ENCODE results near the gene RGS21.

Gene RGS21

DNA sequence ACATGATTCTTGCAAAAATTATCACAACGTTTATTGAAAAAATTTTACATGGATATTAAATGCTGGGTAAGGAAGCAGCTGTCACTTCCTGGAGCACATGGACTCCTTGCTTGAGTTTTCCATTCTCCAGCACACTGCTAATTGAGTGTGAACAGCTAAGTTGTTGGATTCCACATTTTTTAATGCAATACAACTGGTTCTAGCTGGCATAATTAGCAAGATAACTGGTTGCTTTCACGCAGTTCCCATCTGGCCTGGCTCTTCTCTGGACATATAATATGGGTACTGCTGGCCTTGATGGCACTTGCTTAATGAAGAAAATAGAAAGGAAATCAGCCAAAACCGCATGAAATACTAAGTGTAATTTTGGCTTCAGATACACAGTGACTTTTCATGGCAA is 26.6 kb downstream of the RGS21 start:
- no peaks in the 10 kb centered on the region for H3K27me3 ChIP-seq (ENCODE audit: control insufficient read depth in 3 of 3, insufficient read depth in 3 of 3, low read depth in 1 of 3, low read length in 3 of 3)
- no peak overlapping the region for H3K14ac ChIP-seq (ENCODE audit: low read length)
- no peaks in the 10 kb centered on the region for H3K36me3 ChIP-seq (replicated peaks in 1 of 2; ENCODE audit: control insufficient read depth in 2 of 2, insufficient read depth in 2 of 2, low read length in 2 of 2)
- H3K4me1 ChIP-seq (ENCODE audit: control insufficient read depth in 2 of 2, insufficient read depth in 1 of 2, low read depth in 1 of 2, low read length in 2 of 2): no peaks in the 10 kb centered on the region
- H2BK12ac ChIP-seq (ENCODE audit: low read length): no peak overlapping the region
- no peaks in the 10 kb centered on the region for H3K79me1 ChIP-seq (ENCODE audit: low read depth, low read length)
- no peak overlapping the region for H2BK120ac ChIP-seq (ENCODE audit: low read depth, low read length)
- no peak overlapping the region for H2BK15ac ChIP-seq (ENCODE audit: low read length)
- no peak overlapping the region for H3K23ac ChIP-seq (ENCODE audit: low read depth, low read length, poor library complexity)
- no peak for DNase-seq (ENCODE audit: low spot score)
- no CpG with 5 or more reads among the region's 3 CpGs for WGBS, 2 donors (ENCODE audit: extremely low coverage in 2 of 2, insufficient read length in 2 of 2, insufficient replicate concordance in 1 of 2)
- no peaks in the 10 kb centered on the region for H3K9me3 ChIP-seq (replicated peaks in 1 of 2; ENCODE audit: control insufficient read depth in 2 of 2, insufficient read depth in 1 of 2, low read depth in 1 of 2, low read length in 2 of 2)
- no peak overlapping the region for H2AK5ac ChIP-seq (ENCODE audit: low read depth, low read length)
- no peak overlapping the region for H4K91ac ChIP-seq (ENCODE audit: low read depth, low read length, poor library complexity)
- no peak overlapping the region for H3K4ac ChIP-seq (ENCODE audit: low read length)
- H3K9ac ChIP-seq (ENCODE audit: low read depth, low read length, poor library complexity): no peak overlapping the region
- no peak overlapping the region for H2BK5ac ChIP-seq (ENCODE audit: low read length)
- H3K18ac ChIP-seq (ENCODE audit: low read length): no peak overlapping the region
- H2AFZ ChIP-seq (ENCODE audit: low read length): no peak overlapping the region
- H4K8ac ChIP-seq (ENCODE audit: low read depth, low read length): no peak overlapping the region
- H3K27ac ChIP-seq (replicated peaks; ENCODE audit: low read length): no peak overlapping the region
- H3K4me3 ChIP-seq (ENCODE audit: low read length in 2 of 2): no peak overlapping the region
- no peak overlapping the region for H3K4me2 ChIP-seq (ENCODE audit: insufficient read depth, low read length, poor library complexity, severe bottlenecking)

DNA sequence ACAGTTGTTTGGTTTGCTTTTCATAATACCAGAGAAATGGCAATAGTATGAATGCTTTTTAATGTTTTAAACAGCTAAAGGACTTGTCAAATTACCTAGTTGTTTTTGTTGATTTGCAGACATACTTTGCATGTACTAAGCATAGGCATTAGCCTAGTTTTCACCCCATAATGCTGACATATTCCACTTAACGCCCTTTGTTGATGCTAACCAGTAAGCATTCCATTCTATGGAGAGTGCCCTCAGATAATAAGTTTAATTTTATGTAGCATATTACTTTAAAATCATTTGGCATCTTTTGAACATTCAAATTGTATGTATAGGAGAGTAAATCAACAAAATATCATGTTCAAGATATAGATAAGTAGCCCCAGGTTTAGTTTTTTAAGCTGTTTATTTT is 32.5 kb downstream of the RGS21 start:
- no peaks in the 10 kb centered on the region for H3K4me1 ChIP-seq (ENCODE audit: control insufficient read depth in 2 of 2, insufficient read depth in 1 of 2, low read depth in 1 of 2, low read length in 2 of 2)
- no peak overlapping the region for H3K14ac ChIP-seq (ENCODE audit: low read length)
- no peaks in the 10 kb centered on the region for H3K36me3 ChIP-seq (replicated peaks in 1 of 2; ENCODE audit: control insufficient read depth in 2 of 2, insufficient read depth in 2 of 2, low read length in 2 of 2)
- H2AK5ac ChIP-seq (ENCODE audit: low read depth, low read length): no peak overlapping the region
- no peak overlapping the region for H3K23ac ChIP-seq (ENCODE audit: low read depth, low read length, poor library complexity)
- H4K8ac ChIP-seq (ENCODE audit: low read depth, low read length): no peak overlapping the region
- H2BK15ac ChIP-seq (ENCODE audit: low read length): no peak overlapping the region
- WGBS, 2 donors (ENCODE audit: extremely low coverage in 2 of 2, insufficient read length in 2 of 2, insufficient replicate concordance in 1 of 2): no CpG with 5 or more reads among the region's 1 CpG
- no peak overlapping the region for H3K18ac ChIP-seq (ENCODE audit: low read length)
- DNase-seq (ENCODE audit: low spot score): no peak
- H3K27ac ChIP-seq (replicated peaks; ENCODE audit: low read length): no peak overlapping the region
- no peak overlapping the region for H3K4ac ChIP-seq (ENCODE audit: low read length)
- H4K91ac ChIP-seq (ENCODE audit: low read depth, low read length, poor library complexity): no peak overlapping the region
- no peaks in the 10 kb centered on the region for H3K9me3 ChIP-seq (replicated peaks in 1 of 2; ENCODE audit: control insufficient read depth in 2 of 2, insufficient read depth in 1 of 2, low read depth in 1 of 2, low read length in 2 of 2)
- no peak overlapping the region for H2AFZ ChIP-seq (ENCODE audit: low read length)
- H2BK5ac ChIP-seq (ENCODE audit: low read length): no peak overlapping the region
- H3K9ac ChIP-seq (ENCODE audit: low read depth, low read length, poor library complexity): no peak overlapping the region
- H3K4me3 ChIP-seq (ENCODE audit: low read length in 2 of 2): no peak overlapping the region
- H3K4me2 ChIP-seq (ENCODE audit: insufficient read depth, low read length, poor library complexity, severe bottlenecking): no peak overlapping the region
- H2BK120ac ChIP-seq (ENCODE audit: low read depth, low read length): no peak overlapping the region
- no peak overlapping the region for H2BK12ac ChIP-seq (ENCODE audit: low read length)
- H3K27me3 ChIP-seq (ENCODE audit: control insufficient read depth in 3 of 3, insufficient read depth in 3 of 3, low read depth in 1 of 3, low read length in 3 of 3): no peaks in the 10 kb centered on the region
- H3K79me1 ChIP-seq (ENCODE audit: low read depth, low read length): no peaks in the 10 kb centered on the region

DNA sequence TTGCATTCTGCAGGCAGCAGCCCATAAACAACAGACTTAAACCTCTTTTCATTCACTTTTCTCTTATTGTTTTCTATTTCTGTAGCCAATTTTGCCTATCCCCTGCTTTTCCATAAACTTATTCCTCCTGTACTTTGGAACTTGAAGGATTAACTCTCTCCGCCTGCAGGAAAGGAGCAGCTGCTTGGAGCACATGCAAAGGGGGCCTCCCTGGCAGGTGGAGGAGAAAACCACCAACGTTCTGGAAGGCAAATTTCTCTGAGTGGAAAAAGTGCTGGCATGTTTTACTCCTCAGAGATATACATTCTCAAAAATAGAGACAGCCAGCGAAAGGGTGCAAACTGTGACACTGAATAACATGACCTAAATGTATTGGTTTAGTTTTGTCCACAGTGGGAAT is 33.6 kb downstream of the RGS21 start:
- H4K91ac ChIP-seq (ENCODE audit: low read depth, low read length, poor library complexity): no peak overlapping the region
- no peak overlapping the region for H3K9ac ChIP-seq (ENCODE audit: low read depth, low read length, poor library complexity)
- H3K27ac ChIP-seq (replicated peaks; ENCODE audit: low read length): no peak overlapping the region
- H2BK12ac ChIP-seq (ENCODE audit: low read length): no peak overlapping the region
- no peaks in the 10 kb centered on the region for H3K36me3 ChIP-seq (replicated peaks in 1 of 2; ENCODE audit: control insufficient read depth in 2 of 2, insufficient read depth in 2 of 2, low read length in 2 of 2)
- H4K8ac ChIP-seq (ENCODE audit: low read depth, low read length): no peak overlapping the region
- H2AFZ ChIP-seq (ENCODE audit: low read length): peak overlapping the region; percentile 38
- H3K4me2 ChIP-seq (ENCODE audit: insufficient read depth, low read length, poor library complexity, severe bottlenecking): no peak overlapping the region
- H3K14ac ChIP-seq (ENCODE audit: low read length): no peak overlapping the region
- no peak overlapping the region for H2BK15ac ChIP-seq (ENCODE audit: low read length)
- no peak overlapping the region for H2BK120ac ChIP-seq (ENCODE audit: low read depth, low read length)
- H3K4ac ChIP-seq (ENCODE audit: low read length): no peak overlapping the region
- no peak overlapping the region for H2BK5ac ChIP-seq (ENCODE audit: low read length)
- WGBS, 2 donors (ENCODE audit: extremely low coverage in 2 of 2, insufficient read length in 2 of 2, insufficient replicate concordance in 1 of 2): no CpG with 5 or more reads among the region's 3 CpGs
- H3K18ac ChIP-seq (ENCODE audit: low read length): no peak overlapping the region
- H3K27me3 ChIP-seq (ENCODE audit: control insufficient read depth in 3 of 3, insufficient read depth in 3 of 3, low read depth in 1 of 3, low read length in 3 of 3): no peaks in the 10 kb centered on the region
- H3K4me3 ChIP-seq (ENCODE audit: low read length in 2 of 2): no peak overlapping the region
- no peaks in the 10 kb centered on the region for H3K4me1 ChIP-seq (ENCODE audit: control insufficient read depth in 2 of 2, insufficient read depth in 1 of 2, low read depth in 1 of 2, low read length in 2 of 2)
- no peaks in the 10 kb centered on the region for H3K9me3 ChIP-seq (replicated peaks in 1 of 2; ENCODE audit: control insufficient read depth in 2 of 2, insufficient read depth in 1 of 2, low read depth in 1 of 2, low read length in 2 of 2)
- no peak overlapping the region for H3K23ac ChIP-seq (ENCODE audit: low read depth, low read length, poor library complexity)
- H2AK5ac ChIP-seq (ENCODE audit: low read depth, low read length): no peak overlapping the region
- DNase-seq (ENCODE audit: low spot score): no peak
- no peaks in the 10 kb centered on the region for H3K79me1 ChIP-seq (ENCODE audit: low read depth, low read length)

DNA sequence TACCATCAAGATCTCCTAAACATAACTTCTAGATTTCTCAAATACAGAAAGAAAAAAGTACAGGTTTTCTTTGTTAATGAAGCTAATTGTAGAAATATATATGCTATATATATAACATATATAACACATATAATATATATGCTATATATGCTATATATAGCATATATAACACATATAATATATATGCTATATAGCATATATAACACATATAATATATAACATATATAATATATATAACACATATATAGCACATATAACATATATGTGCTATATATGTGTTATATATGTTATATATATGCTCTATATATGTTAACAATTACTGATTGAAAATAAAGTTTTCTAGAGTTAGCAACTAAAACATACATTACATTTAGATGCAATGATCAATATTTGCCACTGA is 34.8 kb downstream of the RGS21 start:
- Histone ChIP-seq H3K4me3 (ENCODE audit: low read length in 2 of 2) (no peak overlapping the region), H2BK12ac (ENCODE audit: low read length) (no peak overlapping the region), H4K91ac (ENCODE audit: low read depth, low read length, poor library complexity) (no peak overlapping the region), H3K14ac (ENCODE audit: low read length) (no peak overlapping the region), H3K23ac (ENCODE audit: low read depth, low read length, poor library complexity) (no peak overlapping the region), H2BK15ac (ENCODE audit: low read length) (no peak overlapping the region), H3K9ac (ENCODE audit: low read depth, low read length, poor library complexity) (no peak overlapping the region), H2AK5ac (ENCODE audit: low read depth, low read length) (no peak overlapping the region), H3K4me1 (ENCODE audit: control insufficient read depth in 2 of 2, insufficient read depth in 1 of 2, low read depth in 1 of 2, low read length in 2 of 2) (no peaks in the 10 kb centered on the region), H3K79me1 (ENCODE audit: low read depth, low read length) (no peaks in the 10 kb centered on the region), H3K36me3 (replicated peaks in 1 of 2; ENCODE audit: control insufficient read depth in 2 of 2, insufficient read depth in 2 of 2, low read length in 2 of 2) (no peaks in the 10 kb centered on the region), H2BK5ac (ENCODE audit: low read length) (no peak overlapping the region), H2BK120ac (ENCODE audit: low read depth, low read length) (no peak overlapping the region), H3K4ac (ENCODE audit: low read length) (no peak overlapping the region), H3K9me3 (replicated peaks in 1 of 2; ENCODE audit: control insufficient read depth in 2 of 2, insufficient read depth in 1 of 2, low read depth in 1 of 2, low read length in 2 of 2) (no peaks in the 10 kb centered on the region), H4K8ac (ENCODE audit: low read depth, low read length) (no peak overlapping the region), H3K27ac (replicated peaks; ENCODE audit: low read length) (no peak overlapping the region), H3K18ac (ENCODE audit: low read length) (no peak overlapping the region), H3K27me3 (ENCODE audit: control insufficient read depth in 3 of 3, insufficient read depth in 3 of 3, low read depth in 1 of 3, low read length in 3 of 3) (no peaks in the 10 kb centered on the region), H3K4me2 (ENCODE audit: insufficient read depth, low read length, poor library complexity, severe bottlenecking) (no peak overlapping the region), H2AFZ (ENCODE audit: low read length) (no peak overlapping the region)
- no peak for DNase-seq (ENCODE audit: low spot score)
